ENCODE data around the gene UBR4. TPM values are rescaled to one million over a fixed set of nuclear protein-coding genes. Genes with fewer than 3 reads are reported as not detected.

UBR4 gene
- total RNA-seq, 1 donor from 2014 or later, result 223 TPM

DNA sequence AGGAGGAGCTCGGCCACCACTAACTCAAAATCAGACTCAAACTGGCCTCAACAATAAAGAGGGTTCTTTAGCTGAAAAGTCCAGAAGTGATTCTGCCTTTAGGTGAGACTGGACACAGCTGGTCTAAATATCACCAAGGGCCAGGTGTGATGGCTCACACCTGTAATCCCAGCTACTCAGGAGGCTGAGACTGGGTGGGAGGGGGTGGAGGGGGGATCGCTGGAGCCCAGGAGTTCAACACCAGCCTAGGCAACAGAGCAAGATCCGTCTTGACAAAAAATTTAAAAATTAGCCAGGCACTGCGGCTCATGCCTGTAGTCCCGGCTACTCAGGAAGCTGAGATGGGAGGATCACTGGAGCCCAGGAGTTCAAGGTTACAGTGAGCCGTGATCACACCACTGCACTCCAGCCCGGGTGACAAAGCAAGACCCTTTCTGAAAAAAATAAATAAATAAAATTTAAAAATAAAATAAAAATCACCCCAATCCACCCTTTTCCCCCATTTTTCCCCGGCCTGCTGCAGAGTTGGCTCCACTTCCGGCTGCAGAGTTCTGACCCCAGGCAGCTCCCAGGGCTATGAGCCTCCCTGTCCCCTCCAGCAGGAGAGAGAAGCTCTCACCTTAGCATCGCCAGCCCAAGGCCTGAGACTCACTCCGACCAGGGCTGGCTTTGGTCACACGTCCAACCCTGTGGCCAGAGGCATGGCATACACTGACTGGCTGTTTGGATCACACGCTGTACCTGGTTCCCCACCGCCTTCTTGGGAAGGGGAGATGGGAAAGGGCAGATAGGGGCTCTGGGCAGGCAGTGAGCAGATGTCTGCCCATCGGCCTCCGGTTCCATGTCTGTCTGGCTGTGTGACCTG is 166.3 kb downstream of the UBR4 start:
- Mint-ChIP-seq H3K27me3 (ENCODE audit: unreplicated experiment) (peaks cover 3% of the 10 kb centered on the region), H3K27ac (ENCODE audit: unreplicated experiment) (no peak overlapping the region), H3K4me1 (ENCODE audit: unreplicated experiment) (no peaks in the 10 kb centered on the region), H3K4me3 (ENCODE audit: unreplicated experiment) (no peak overlapping the region), H3K9me3 (ENCODE audit: unreplicated experiment) (no peaks in the 10 kb centered on the region), H3K36me3 (ENCODE audit: low read depth, unreplicated experiment) (no peaks in the 10 kb centered on the region)
- TF ChIP-seq, protein P1, sequence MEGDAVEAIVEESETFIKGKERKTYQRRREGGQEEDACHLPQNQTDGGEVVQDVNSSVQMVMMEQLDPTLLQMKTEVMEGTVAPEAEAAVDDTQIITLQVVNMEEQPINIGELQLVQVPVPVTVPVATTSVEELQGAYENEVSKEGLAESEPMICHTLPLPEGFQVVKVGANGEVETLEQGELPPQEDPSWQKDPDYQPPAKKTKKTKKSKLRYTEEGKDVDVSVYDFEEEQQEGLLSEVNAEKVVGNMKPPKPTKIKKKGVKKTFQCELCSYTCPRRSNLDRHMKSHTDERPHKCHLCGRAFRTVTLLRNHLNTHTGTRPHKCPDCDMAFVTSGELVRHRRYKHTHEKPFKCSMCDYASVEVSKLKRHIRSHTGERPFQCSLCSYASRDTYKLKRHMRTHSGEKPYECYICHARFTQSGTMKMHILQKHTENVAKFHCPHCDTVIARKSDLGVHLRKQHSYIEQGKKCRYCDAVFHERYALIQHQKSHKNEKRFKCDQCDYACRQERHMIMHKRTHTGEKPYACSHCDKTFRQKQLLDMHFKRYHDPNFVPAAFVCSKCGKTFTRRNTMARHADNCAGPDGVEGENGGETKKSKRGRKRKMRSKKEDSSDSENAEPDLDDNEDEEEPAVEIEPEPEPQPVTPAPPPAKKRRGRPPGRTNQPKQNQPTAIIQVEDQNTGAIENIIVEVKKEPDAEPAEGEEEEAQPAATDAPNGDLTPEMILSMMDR (IDR thresholded peaks at IDR 0.05; ENCODE audit: unreplicated experiment), result no peak
- DNase-seq (ENCODE audit: low spot score), result no peak

DNA sequence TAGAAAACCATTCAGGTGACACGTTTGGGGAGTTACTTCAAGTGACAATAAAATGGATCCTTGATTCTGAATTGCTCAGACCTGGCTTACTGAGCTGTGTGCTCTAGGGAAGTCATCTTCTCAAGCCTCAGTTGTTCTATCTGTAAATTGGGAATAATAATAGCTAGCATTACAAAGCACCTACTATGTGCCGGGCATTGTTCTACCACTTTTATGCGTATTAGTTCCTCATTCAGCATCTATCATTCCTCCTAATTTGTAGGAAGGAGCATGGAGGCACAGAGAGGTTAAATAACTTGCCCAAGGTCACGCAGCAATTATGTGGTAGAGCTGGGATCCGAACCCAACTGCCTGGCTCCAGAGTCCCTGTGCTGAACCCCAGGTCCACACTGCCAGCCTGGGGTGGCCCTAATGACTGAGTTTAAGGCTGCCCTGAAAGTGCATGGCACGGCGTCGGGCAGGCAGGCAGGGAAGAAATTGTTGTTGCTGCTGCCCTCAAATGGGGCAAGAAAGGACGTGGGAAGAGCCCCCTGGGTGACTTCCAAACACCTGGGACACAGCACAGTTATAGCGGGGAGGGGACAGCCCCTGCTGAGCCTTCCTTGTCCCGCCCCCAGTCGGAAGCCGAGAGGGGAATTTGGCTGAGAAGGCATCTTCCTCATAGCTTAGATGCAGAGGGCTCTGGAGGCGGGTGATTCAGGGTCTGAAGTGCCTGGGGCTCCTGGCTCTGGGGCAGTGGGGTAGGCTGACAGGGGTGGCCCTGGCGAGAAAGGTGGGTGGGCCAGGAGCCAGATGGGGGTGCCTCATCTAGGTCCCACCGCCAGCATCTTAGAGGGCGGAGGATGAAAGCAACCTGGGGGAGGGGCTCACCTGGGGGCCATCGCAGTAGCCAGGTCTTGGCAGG is 167.1 kb downstream of the UBR4 start:
- H3K36me3 Mint-ChIP-seq (ENCODE audit: low read depth, unreplicated experiment), result no peaks in the 10 kb centered on the region
- DNase-seq (ENCODE audit: low spot score), result no peak
- no peak overlapping the region for H3K27ac Mint-ChIP-seq (ENCODE audit: unreplicated experiment)
- no peaks in the 10 kb centered on the region for H3K9me3 Mint-ChIP-seq (ENCODE audit: unreplicated experiment)
- H3K27me3 Mint-ChIP-seq (ENCODE audit: unreplicated experiment), result peaks cover 1% of the 10 kb centered on the region
- no peak overlapping the region for H3K4me3 Mint-ChIP-seq (ENCODE audit: unreplicated experiment)
- H3K4me1 Mint-ChIP-seq (ENCODE audit: unreplicated experiment), result no peaks in the 10 kb centered on the region
- TF ChIP-seq, protein P1 (IDR thresholded peaks at IDR 0.05; ENCODE audit: unreplicated experiment), result no peak

DNA sequence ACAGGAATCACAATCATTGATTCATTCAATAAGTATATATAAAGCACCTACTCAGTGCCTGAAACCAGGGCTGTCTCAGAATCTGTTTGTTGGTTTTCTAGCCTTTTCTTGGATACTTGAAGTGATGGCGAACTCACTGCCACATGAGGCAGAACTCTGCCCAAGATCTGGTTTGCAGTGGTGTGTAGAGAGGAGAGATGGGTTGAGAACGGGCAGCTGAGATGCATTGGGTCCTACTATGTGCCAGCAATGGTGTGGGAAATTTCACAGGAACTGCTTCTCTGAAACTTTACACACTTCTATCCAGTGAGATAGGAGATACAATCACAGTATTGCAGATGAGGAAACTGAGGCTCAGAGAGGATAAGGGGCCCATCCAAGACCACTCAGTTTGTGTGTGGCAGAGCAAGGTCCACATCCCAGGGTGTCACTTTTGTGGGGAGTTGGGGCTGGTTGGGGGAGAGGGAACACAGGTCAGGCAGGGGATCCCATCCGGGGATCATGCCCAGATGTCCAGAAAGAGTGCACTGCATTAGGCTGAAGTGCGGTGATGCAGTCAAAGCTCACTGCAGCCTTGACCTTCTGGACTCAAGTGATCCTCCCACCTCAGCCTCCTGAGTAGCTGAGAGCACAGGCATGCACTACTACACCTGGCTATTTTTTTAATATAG is 169.9 kb downstream of the UBR4 start:
- no peak for DNase-seq (ENCODE audit: low spot score)
- H3K36me3 Mint-ChIP-seq (ENCODE audit: low read depth, unreplicated experiment), result no peaks in the 10 kb centered on the region
- H3K9me3 Mint-ChIP-seq (ENCODE audit: unreplicated experiment), result no peaks in the 10 kb centered on the region
- H3K27ac Mint-ChIP-seq (ENCODE audit: unreplicated experiment), result no peak overlapping the region
- no peaks in the 10 kb centered on the region for H3K4me1 Mint-ChIP-seq (ENCODE audit: unreplicated experiment)
- no peak overlapping the region for H3K4me3 Mint-ChIP-seq (ENCODE audit: unreplicated experiment)
- H3K27me3 Mint-ChIP-seq (ENCODE audit: unreplicated experiment), result peaks cover 1% of the 10 kb centered on the region
- TF ChIP-seq, protein P1 (IDR thresholded peaks at IDR 0.05; ENCODE audit: unreplicated experiment), result no peak

DNA sequence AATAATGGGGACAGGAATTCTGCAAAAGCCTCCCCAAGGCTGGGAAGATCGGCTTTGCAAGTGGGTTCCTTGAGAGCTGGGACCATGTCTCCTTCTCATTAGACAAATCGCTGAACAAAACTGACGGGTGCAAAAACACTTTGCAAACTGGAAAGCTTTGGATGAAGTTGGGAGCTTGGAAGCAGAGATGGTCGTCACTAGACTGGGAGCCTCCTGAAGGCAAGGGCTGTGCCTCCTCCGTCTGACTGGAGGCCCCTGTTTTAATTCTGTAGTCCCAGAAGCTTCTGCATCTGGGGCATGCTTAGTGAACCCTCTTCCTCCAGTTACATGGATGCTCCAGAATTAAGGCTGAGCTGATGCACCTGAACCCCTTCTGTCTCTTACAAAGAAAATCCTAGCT is 171.3 kb downstream of the UBR4 start:
- Mint-ChIP-seq H3K9me3 (ENCODE audit: unreplicated experiment) (no peaks in the 10 kb centered on the region), H3K27ac (ENCODE audit: unreplicated experiment) (no peak overlapping the region), H3K27me3 (ENCODE audit: unreplicated experiment) (no peaks in the 10 kb centered on the region), H3K4me1 (ENCODE audit: unreplicated experiment) (no peaks in the 10 kb centered on the region), H3K4me3 (ENCODE audit: unreplicated experiment) (no peak overlapping the region), H3K36me3 (ENCODE audit: low read depth, unreplicated experiment) (no peaks in the 10 kb centered on the region)
- TF ChIP-seq, protein P1 (IDR thresholded peaks at IDR 0.05; ENCODE audit: unreplicated experiment), result no peak
- no peak for DNase-seq (ENCODE audit: low spot score)

All from endothelial cell (in vitro differentiated cells).